ENCODE data around the gene ADCY7. TPM values are rescaled to one million over a fixed set of nuclear protein-coding genes. Genes with fewer than 3 reads are reported as not detected.

ADCY7 gene
- total RNA-seq, 4 donors from 2014 or later = 15.0 to 23.3 (median 16.9) TPM

- DNase-seq (ENCODE audit: low spot score in 2 of 2) = no peak
These were observed 44.2 kb downstream of the ADCY7 start for GRCh38 chr16:50310308-50311133.

GRCh38 chr16:50311134-50311528, 44.8 kb downstream of the ADCY7 start:
- H3K4me1 ChIP-seq = peaks cover 11% of the 10 kb centered on the region
- no peak overlapping the region for H3K27ac ChIP-seq
- H3K4me3 ChIP-seq = no peak overlapping the region
- no peaks in the 10 kb centered on the region for H3K9me3 ChIP-seq
- no peaks in the 10 kb centered on the region for H3K27me3 ChIP-seq
- peaks cover 40% of the 10 kb centered on the region for H3K36me3 ChIP-seq
- WGBS = 90% methylated on average over 2 of the region's 4 CpGs
- peak in 1 of 2 donors; percentile 76 for DNase-seq (ENCODE audit: low spot score in 2 of 2)
- no peak for TF ChIP-seq POLR2AphosphoS5 (IDR thresholded peaks at IDR 0.05)
- no peak for TF ChIP-seq POLR2A (IDR thresholded peaks at IDR 0.05)
- TF ChIP-seq CTCF (IDR thresholded peaks at IDR 0.05) = no peak
- TF ChIP-seq EP300 (IDR thresholded peaks at IDR 0.05) = no peak

More at GRCh38 chr16:50310308-50311133, 44.2 kb downstream of the ADCY7 start:
- Histone ChIP-seq H3K27me3 (no peaks in the 10 kb centered on the region), H3K4me1 (peaks cover 11% of the 10 kb centered on the region), H3K9me3 (no peaks in the 10 kb centered on the region), H3K4me3 (no peak overlapping the region), H3K36me3 (peaks cover 34% of the 10 kb centered on the region), H3K27ac (no peak overlapping the region)
- TF ChIP-seq CTCF (IDR thresholded peaks at IDR 0.05) (no peak), EP300 (IDR thresholded peaks at IDR 0.05) (no peak), POLR2AphosphoS5 (IDR thresholded peaks at IDR 0.05) (no peak), POLR2A (IDR thresholded peaks at IDR 0.05) (no peak)
- 74% methylated on average over 6 of the region's 18 CpGs for WGBS

GRCh38 chr16:50311891-50312501, 45.6 kb downstream of the ADCY7 start:
- Histone ChIP-seq H3K4me1 (peaks cover 11% of the 10 kb centered on the region), H3K36me3 (peaks cover 49% of the 10 kb centered on the region), H3K9me3 (no peaks in the 10 kb centered on the region), H3K4me3 (no peak overlapping the region), H3K27me3 (no peaks in the 10 kb centered on the region), H3K27ac (no peak overlapping the region)
- WGBS = 92% methylated on average over 21 of the region's 22 CpGs
- TF ChIP-seq POLR2A (IDR thresholded peaks at IDR 0.05) = no peak
- TF ChIP-seq POLR2AphosphoS5 (IDR thresholded peaks at IDR 0.05) = no peak
- TF ChIP-seq EP300 (IDR thresholded peaks at IDR 0.05) = no peak
- TF ChIP-seq CTCF (IDR thresholded peaks at IDR 0.05) = no peak
- DNase-seq (ENCODE audit: low spot score in 2 of 2) = no peak

- H3K4me1 ChIP-seq = peaks cover 11% of the 10 kb centered on the region
- H3K4me3 ChIP-seq = no peak overlapping the region
- DNase-seq (ENCODE audit: low spot score in 2 of 2) = peak; percentile 84 to 87
- H3K27me3 ChIP-seq = no peaks in the 10 kb centered on the region
- TF ChIP-seq POLR2A (IDR thresholded peaks at IDR 0.05) = no peak
- no peak for TF ChIP-seq CTCF (IDR thresholded peaks at IDR 0.05)
- no peak for TF ChIP-seq POLR2AphosphoS5 (IDR thresholded peaks at IDR 0.05)
- TF ChIP-seq EP300 (IDR thresholded peaks at IDR 0.05) = no peak
- peak overlapping the region; percentile 43 for H3K27ac ChIP-seq
- no peaks in the 10 kb centered on the region for H3K9me3 ChIP-seq
- H3K36me3 ChIP-seq = peaks cover 62% of the 10 kb centered on the region
- 71% methylated on average over 19 of the region's 31 CpGs for WGBS
These were observed 47.5 kb downstream of the ADCY7 start for GRCh38 chr16:50313596-50314478.
